GM19023 (cell line): ENCODE data around the gene EIF2AK3.
"Not testable (repeated sequence)": the region's sequence is repeated elsewhere in the genome, so short reads cannot be mapped to it uniquely, and the experiment has no call there.

ENCODE experiments used
- ATAC-seq: cut with Tn5 transposase; IDR thresholded peaks from one replicate; pipeline ENCODE4 v1.9.1; 2021; ENCODE audit warnings: mild to moderate bottlenecking, moderate library complexity; ENCODE audit not compliant: unreplicated experiment

The EIF2AK3 gene

DNA sequence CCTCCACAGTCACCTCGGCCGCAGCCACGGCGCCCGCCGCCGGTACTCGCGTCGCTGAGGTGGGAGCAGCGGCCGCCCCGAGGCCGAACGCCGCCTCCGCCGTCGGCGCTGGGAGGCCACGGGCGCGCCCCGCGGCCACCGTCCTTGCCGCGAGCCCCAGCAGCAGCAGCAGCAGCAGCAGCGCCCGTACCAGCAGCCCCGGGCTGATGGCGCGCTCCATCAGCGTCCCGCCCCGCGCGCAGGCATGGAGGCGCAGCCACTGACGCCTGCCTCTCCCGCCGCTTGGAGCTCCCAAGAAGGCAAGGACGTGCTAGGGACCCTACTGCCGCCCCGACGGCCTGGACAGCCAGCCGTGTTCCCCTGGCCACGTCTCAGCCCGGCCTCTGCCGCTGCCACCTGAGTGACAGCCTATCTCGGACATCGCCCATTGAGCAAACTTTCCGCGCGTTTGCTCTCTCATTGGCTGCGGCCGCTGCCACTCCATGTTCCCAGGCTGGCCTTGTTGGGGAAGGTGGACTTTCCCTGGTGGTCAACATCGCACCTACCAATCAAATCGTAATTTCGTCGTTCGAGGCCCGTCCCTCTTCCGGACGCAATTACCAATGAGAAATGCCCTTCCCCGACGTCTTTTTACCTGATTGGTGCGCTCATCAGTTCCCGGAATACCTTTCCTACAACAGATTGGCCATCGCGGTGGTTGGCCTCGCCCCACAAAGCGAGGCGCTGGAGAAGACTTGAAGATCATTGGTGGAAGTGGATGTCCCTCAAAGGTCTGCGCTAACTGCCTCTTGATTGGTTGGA is at the start of gene EIF2AK3:
Gene EIF2AK3 (minus strand): TSS at position 410 of the 801 bp plus-strand sequence. CDS start 190 bp downstream, at position 220.
- peak; percentile 88 for ATAC-seq

DNA sequence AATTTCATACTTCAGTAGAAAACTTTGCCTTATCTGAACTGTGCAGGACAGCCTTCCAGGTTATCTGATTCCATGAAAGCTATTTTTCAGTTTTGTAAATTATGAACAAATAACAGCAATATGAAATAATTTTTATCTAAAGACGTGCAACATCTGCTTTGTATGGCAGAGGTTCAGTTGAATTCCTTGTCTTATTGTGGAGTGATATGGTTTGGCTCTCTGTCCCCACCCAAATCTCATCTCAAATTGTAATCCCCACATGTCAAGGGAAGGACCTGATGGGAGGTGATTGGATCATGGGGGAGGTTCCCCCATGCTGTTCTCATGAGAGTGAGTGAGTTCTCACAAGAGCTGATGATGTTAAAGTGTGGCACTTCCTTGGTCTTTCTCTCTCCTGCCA is 46.1 kb upstream of the EIF2AK3 start:
- no peak for ATAC-seq

DNA sequence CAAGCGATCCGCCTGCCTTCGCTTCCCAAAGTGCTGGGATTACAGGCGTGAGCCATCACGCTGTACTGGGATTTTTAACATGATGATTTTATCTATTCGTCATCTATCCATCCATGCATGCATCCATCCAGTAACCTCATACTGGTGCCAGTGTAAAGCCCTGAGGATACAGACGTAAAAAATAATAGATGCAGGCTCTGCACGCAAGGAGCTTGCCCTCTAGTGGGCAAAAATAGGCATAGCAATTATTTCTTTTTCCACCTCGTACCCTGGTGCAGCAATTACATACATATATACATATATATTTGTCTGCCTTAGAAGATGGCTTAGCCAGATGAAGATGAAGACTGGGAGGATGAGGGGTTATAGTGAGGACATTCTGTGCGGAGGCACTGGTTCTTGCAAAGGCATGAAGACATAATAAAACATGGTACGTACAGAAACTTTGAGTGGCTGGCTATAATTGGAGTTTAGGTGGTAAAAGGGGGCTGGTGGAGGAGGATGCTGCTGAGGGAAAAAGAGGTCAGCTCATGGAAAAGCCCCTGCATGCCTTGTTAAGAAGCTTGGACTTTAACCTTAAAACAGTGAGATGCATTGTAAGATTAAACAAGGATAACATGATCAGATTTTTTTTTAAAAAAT is 44.6 kb upstream of the EIF2AK3 start:
- ATAC-seq = no peak

GRCh38 chr2:88669482-88670214 is 42.4 kb upstream of the EIF2AK3 start:
- ATAC-seq = no peak

DNA sequence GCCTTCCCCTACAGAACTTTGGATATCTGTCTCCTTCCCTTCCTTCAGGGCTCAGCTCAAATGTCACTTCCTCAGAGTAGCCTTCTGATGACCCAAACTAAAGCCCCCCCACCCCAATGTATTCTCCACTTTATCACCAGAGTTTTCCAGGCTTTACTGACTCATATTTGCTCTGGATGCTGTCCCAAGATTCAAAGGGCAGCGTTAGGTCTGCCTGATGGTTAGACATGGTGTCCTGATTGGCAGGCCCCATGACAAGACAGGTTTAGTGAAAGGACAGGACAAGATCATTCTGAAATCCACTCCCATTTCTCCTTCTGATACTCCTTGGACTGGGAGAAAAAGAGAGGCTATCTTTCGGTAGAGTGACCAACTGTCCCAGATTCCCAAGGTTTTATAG is 41.6 kb upstream of the EIF2AK3 start:
- no peak for ATAC-seq

- ATAC-seq = no peak
Measured at GRCh38 chr2:88667219-88667618, 40.0 kb upstream of the EIF2AK3 start.

DNA sequence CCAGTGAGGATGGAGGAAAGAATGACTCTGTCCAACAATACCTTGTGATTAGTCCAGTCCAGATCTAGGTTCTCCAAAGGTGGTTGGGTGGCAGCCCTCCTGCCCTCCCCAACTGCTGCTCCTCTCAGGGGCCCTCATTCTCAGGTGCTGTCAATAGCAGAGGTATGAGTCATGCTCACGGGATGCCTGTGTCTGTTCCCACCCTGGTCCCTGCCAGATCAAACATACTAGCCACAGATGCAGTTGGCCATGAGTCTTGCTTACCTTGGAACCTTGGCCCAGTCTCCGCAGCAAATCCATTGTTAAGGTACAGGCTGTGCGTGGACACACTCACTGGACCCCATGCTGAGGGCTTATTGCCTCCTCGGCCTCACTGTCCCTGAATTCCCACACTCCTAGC is 39.3 kb upstream of the EIF2AK3 start:
- no peak for ATAC-seq

DNA sequence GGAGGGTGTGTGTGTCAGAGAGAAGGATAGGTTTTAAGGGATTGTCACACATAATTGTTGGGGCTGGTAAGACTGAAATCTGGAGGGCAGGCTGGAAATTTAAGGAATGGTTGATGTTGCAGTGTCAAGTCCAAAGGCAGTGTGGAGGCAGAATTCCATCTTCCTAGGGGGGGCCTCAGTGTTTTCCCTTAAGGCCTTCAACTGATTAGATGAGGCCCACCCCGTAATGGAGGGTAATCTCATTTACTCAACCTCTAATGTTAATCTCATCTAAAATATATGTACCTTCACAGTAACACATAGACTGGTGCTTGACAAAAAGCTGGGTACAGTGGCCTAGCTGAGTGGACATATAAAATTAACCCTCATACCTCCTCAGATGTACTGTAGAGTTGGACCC is 33.4 kb upstream of the EIF2AK3 start:
- ATAC-seq = no peak

- ATAC-seq = no peak
Measured at GRCh38 chr2:88659538-88659915, 32.3 kb upstream of the EIF2AK3 start.

DNA sequence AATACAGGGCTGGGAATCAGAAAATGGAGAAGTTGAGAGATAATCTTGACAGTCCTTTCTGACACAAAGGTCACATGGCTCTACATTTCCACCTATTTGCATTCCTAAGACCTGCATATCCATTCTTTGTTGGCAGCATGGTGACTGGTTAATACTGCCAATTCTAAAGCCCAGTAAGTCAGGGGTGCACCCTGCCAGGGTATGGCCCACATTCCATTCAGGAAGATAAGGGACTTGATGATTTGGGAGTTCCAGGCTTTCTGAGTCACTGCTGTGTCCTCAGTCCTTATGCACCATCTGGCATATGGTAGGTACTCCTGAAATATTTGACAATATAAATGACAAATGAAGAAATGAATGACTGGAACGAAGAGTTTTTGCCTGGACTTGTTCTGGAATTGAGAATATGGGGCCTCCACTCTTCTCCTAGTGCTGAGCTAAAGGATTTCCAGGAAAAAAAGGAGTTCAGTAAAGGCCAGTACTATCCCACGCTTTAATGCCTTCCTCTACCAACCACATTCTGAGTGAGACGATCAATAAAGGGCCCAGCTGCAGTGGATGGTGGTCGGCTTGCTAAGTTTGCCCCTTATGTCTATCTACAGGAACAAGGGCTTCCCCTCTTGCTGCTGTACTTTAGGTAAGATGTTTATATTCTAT is 31.7 kb upstream of the EIF2AK3 start:
- ATAC-seq = no peak

DNA sequence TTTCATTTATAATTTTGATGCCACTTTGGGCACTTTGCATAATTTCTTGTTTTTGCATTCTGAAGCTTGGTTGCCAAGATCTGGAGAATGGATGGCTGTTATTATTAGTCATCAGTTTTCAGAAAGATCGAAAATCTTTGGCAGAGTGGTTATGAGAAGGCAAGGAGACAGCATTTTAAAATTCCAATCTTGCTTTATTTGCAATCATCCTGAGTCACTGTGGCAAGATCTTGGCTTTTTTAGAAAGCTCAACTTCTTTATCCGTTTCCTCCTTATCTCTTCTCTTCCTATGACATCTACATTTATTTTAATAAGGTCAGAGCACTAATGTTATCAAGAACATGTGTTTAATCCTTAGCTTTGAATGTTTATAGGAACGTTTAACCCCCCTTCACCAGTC is 31.1 kb upstream of the EIF2AK3 start:
- ATAC-seq = no peak

GRCh38 chr2:88657131-88657530 is 29.9 kb upstream of the EIF2AK3 start:
- ATAC-seq = no peak

DNA sequence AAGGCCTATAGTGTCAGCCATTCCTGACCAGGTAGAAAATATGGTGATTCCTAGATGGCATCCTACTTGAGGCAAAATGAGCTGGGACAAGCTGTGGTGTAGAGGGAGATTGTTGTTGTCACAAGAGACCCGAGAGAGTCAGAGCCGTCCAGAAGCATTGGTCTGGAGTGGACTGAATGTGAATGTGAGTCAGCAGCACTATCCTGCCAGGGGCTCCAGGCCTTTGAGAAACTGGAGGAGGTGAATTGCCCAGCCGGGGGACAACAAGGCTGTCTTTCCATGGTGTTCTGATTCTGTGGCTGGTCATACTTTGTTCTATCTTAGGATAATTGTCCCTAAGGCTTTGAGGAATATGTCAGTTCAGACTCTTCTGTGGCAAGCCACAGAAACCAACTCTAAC is 29.4 kb upstream of the EIF2AK3 start:
- ATAC-seq = no peak

DNA sequence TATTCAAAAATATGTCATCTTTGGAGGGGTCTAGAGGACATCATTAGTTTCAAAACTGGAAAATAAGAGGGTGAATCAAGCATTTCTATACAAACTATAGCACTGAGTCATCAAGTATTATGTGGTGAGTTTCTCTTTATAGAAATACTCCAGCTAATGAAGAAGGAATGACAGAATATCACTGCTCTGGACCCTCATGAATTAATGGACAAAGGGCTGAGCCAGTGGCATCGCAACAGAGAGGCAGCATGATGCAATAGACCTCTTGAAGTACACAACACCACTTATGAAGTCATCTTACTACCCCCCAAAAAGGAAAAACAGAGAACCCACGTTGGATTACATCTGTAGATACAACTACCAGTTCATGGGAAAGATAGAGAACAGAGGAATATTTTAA is 27.4 kb upstream of the EIF2AK3 start:
- no peak for ATAC-seq

- no peak for ATAC-seq
Measured at GRCh38 chr2:88651646-88652045, 24.4 kb upstream of the EIF2AK3 start.

DNA sequence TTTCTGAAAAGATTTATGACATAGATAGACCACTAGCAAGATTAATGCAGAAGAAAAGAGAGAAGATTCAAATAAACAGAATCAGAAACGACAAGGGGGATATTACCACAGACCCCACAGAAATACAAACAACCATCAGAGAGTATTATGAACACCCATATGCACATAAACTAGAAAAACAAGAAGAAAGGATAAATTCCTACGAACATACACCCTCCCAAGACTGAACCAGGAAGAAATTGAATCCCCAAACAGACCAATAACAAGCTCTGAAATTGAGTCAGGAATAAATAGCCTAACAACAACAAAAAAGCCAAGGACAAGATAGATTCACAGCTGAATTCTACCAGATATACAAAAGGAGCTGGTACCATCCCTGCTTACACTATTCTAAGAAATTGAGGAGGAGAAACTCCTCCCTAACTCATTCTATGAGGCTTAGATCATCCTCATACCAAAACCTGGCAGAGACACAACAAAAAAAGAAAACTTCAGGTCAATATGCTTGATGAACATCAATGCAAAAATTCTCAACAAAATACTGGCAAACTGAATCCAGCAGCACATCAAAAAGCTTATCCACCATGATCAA is 18.1 kb upstream of the EIF2AK3 start:
- ATAC-seq = not testable (repeated sequence)

DNA sequence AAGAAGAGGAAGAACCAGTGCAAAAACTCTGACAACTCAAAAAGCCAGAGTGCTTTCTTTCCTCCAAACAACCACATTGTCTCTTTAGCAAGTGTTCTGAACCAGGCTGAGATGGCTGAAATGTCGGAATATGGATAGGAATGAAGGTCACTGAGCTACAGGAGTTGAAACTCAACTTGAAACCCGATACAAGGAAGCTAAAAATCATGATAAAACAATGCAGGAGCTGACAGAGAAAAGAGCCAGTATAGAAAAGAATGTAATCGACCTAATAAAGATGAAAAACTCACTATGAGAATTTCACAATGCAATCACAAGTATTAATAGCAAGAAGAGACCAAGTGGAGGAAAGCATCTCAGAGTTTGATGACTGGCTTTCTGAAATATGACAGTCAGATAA is 15.0 kb upstream of the EIF2AK3 start:
- ATAC-seq = no peak

- no peak for ATAC-seq
Measured at GRCh38 chr2:88641330-88641729, 14.1 kb upstream of the EIF2AK3 start.

GRCh38 chr2:88639865-88640264 is 12.6 kb upstream of the EIF2AK3 start:
- no peak for ATAC-seq

GRCh38 chr2:88638743-88639142 is 11.5 kb upstream of the EIF2AK3 start:
- ATAC-seq = no peak

DNA sequence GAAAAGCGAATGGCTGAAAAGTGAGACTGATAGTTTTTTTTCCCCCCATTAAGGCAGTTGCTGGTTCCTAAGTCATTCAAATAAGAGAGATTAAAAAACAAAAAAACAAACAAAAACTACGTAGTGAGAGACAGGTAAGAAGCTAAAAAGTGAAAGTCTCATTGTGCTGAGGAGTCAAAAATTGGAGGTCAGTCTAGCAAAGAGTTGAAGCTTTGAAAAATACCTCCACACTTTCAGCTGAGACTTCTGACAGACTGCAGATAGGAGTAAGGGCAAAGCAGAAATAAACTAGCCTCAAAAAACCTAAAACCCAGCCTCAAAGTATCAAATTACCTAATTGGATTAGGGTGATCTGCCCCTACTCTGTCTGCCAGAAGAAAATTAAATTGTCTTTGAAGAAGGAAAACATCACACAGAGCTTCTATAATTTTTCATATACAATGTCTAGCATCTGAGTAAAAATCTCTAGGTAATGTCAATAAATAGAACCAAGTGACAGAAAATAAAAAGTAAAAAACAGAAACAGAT is 10.9 kb upstream of the EIF2AK3 start:
- ATAC-seq = no peak
